Endothelial cell of umbilical vein (primary cell): ENCODE results near the gene GTF2H4. TPM values are rescaled to one million over a fixed set of nuclear protein-coding genes. Genes with fewer than 3 reads are reported as not detected.
A peak's percentile ranks its signal among the peaks of the same experiment; 100 is the strongest.
"Not testable (repeated sequence)": the region's sequence is repeated elsewhere in the genome, so short reads cannot be mapped to it uniquely, and the experiment has no call there.

ENCODE experiments used
- BruUV-seq: library from RNA; stranded (reverse); fragments of 400-500 nt; replicated peaks from 2 replicates; lab custom pipeline; 2021; lab: Mats Ljungman, UMichigan
- CTCF ChIA-PET: fragments of 300-600, 350-600 bp; sonication (Branson Sonifier 250); formaldehyde crosslinking; loops from one replicate; lab custom pipeline; 2021; ENCODE audit warnings: antibody characterized with exemption, inconsistent platforms; lab: Charles Lee
- POLR2A ChIA-PET: fragments of 300-600, 350-600 bp; sonication (Branson Sonifier 250); formaldehyde crosslinking; loops from one replicate; lab custom pipeline; 2021; ENCODE audit warnings: antibody characterized with exemption, inconsistent platforms; lab: Charles Lee
- DNase-seq: peaks from one replicate; pipeline ENCODE4 v3.0.0-alpha.2; 2011; ENCODE audit warnings: low read depth, low spot score
- FAIRE-seq: peaks from 2 replicates; lab custom pipeline; 2011; peaks lifted over from hg19 to GRCh38; lab: Jason Lieb, UNC
- H2AFZ ChIP-seq: 2 replicates; pipeline ENCODE4 v1.6.0; 2012; ENCODE audit warnings: low read depth, low read length, control low read depth, inconsistent platforms
- H3K27ac ChIP-seq: 2 replicates; pipeline ENCODE4 v1.5.1; 2011; ENCODE audit warnings: low read depth, mild to moderate bottlenecking, control low read depth, low read length, moderate library complexity; ENCODE audit not compliant: insufficient read depth
- H3K27me3 ChIP-seq, 2 experiments: 2 replicates each; pipeline versions ENCODE4 v1.6.0 to v1.6.1; 2011; ENCODE audit warnings: low read length in 2 of 2, mixed read lengths in 1 of 2; ENCODE audit not compliant: control insufficient read depth in 2 of 2, insufficient read depth in 2 of 2
- H3K36me3 ChIP-seq, 2 experiments: 2 replicates in 1 of 2; 3 replicates in 1 of 2; pipeline ENCODE4 v1.5.1; 2011; ENCODE audit warnings: low read length in 2 of 2, mild to moderate bottlenecking in 1 of 2, moderate library complexity in 1 of 2; ENCODE audit not compliant: control insufficient read depth in 2 of 2, insufficient read depth in 2 of 2; ENCODE audit errors: extremely low read depth in 1 of 2
- H3K4me1 ChIP-seq: 3 replicates; pipeline ENCODE4 v1.5.1; 2011; ENCODE audit warnings: mild to moderate bottlenecking, low read length; ENCODE audit not compliant: control insufficient read depth, insufficient read depth; ENCODE audit errors: extremely low read depth
- H3K4me2 ChIP-seq: 2 replicates; pipeline ENCODE4 v1.6.1; 2011; ENCODE audit warnings: low read length, control low read depth, mixed read lengths; ENCODE audit not compliant: insufficient read depth
- H3K4me3 ChIP-seq, 3 experiments: fragments of 200-600 bp in 1 of 3; sonication (generic), shearing (Covaris generic) in 1 of 3; replicated peaks in 1 of 3; 2 replicates each; pipeline ENCODE4 v1.5.1; 2011 to 2016; ENCODE audit warnings: control low read depth in 3 of 3, low read length in 3 of 3, mild to moderate bottlenecking in 2 of 3, inconsistent platforms in 1 of 3, low read depth in 1 of 3, moderate library complexity in 1 of 3; ENCODE audit not compliant: insufficient read depth in 1 of 3
- H3K79me2 ChIP-seq: 2 replicates; pipeline ENCODE4 v1.6.0; 2012; ENCODE audit warnings: low read length, inconsistent platforms; ENCODE audit not compliant: control insufficient read depth, insufficient read depth
- H3K9ac ChIP-seq: replicated peaks from 2 replicates; pipeline ENCODE3; 2011; ENCODE audit warnings: low read length, control low read depth; ENCODE audit not compliant: insufficient read depth; ENCODE audit errors: extremely low read depth
- H3K9me1 ChIP-seq: replicated peaks from 3 replicates; pipeline ENCODE4 v1.6.0; 2011; ENCODE audit warnings: mild to moderate bottlenecking, low read length; ENCODE audit not compliant: control insufficient read depth, insufficient read depth; ENCODE audit errors: extremely low read depth
- H3K9me3 ChIP-seq: replicated peaks from 2 replicates; pipeline ENCODE4 v1.5.1; 2012; ENCODE audit warnings: low read length, inconsistent platforms; ENCODE audit not compliant: control insufficient read depth, insufficient read depth
- H4K20me1 ChIP-seq: replicated peaks from 2 replicates; pipeline ENCODE3; 2011; ENCODE audit warnings: mild to moderate bottlenecking, low read length; ENCODE audit not compliant: control insufficient read depth, insufficient read depth; ENCODE audit errors: extremely low read depth
- EZH2 ChIP-seq: IDR thresholded peaks from 2 replicates; pipeline ENCODE4 v1.6.1; 2012; ENCODE audit warnings: borderline replicate concordance, low read depth, mild to moderate bottlenecking, moderate library complexity, low read length, inconsistent platforms; ENCODE audit not compliant: severe bottlenecking
- FOS ChIP-seq: IDR thresholded peaks from 2 replicates; pipeline ENCODE4 v1.6.1; 2011; ENCODE audit warnings: mild to moderate bottlenecking, low read length, moderate library complexity, borderline replicate concordance; ENCODE audit not compliant: insufficient read depth
- GATA2 ChIP-seq: IDR thresholded peaks from 2 replicates; pipeline ENCODE4 v1.7.0; 2011; ENCODE audit warnings: low read depth, mild to moderate bottlenecking, moderate library complexity, mixed read lengths, low read length; ENCODE audit not compliant: insufficient read length, insufficient read depth
- JUN ChIP-seq: IDR thresholded peaks from 2 replicates; pipeline ENCODE4 v1.6.1; 2011; ENCODE audit warnings: borderline replicate concordance, low read depth; ENCODE audit not compliant: insufficient read length, insufficient read depth
- MAX ChIP-seq: IDR thresholded peaks from 2 replicates; pipeline ENCODE4 v1.6.1; 2011; ENCODE audit not compliant: insufficient read depth, insufficient read length
- MYC ChIP-seq: IDR thresholded peaks from one replicate; pipeline ENCODE4 v1.6.1; 2011; ENCODE audit warnings: mild to moderate bottlenecking, low read depth, low read length
- POLR2A ChIP-seq: IDR thresholded peaks from 2 replicates; pipeline ENCODE4 v1.6.1; 2012; ENCODE audit warnings: low read depth, mild to moderate bottlenecking, control low read depth, low read length
- POLR2AphosphoS5 ChIP-seq: IDR thresholded peaks from 2 replicates; pipeline ENCODE4 v1.6.1; 2012; ENCODE audit warnings: low read depth, mild to moderate bottlenecking, control low read depth, low read length, moderate library complexity; ENCODE audit not compliant: insufficient read depth
- dilution Hi-C: fragments of 300-500 bp; cut with MboI; formaldehyde crosslinking; loops from one replicate; pipeline ENCODE4 v1.15.0; 2019; ENCODE audit warnings: low sequenced_read_pairs; ENCODE audit not compliant: extremely low pct_ligation_motif_present
- intact Hi-C: fragments of 100-400 bp; cut with micrococcal nuclease; formaldehyde crosslinking; loops from one replicate; pipeline ENCODE4 v1.10.0; 2022
- polyA plus RNA-seq, 4 experiments: library from polyadenylated mRNA; depleted of rRNA in 3 of 4; stranded (reverse) in 3 of 4; unstranded in 1 of 4; fragments of >200 nt; gene quantifications; 2 replicates each; pipeline versions ENCODE4 v1.2.1 to v1.2.3, GENCODE V29; 2011 to 2012; ENCODE audit warnings: missing spikeins in 1 of 4
- total RNA-seq: library from RNA; stranded (reverse); gene quantifications from 2 replicates; pipeline ENCODE4 v1.2.3, GENCODE V29; 2021
- TF ChIP-seq, protein P1 (sequence below), 2 donors: IDR thresholded peaks; 1 replicate in 1 of 2; 2 replicates in 1 of 2; pipeline ENCODE4 v1.5.1; 2011; ENCODE audit warnings: low read length in 2 of 2, mild to moderate bottlenecking in 2 of 2, moderate library complexity in 2 of 2, control low read depth in 1 of 2, inconsistent platforms in 1 of 2, low read depth in 1 of 2; ENCODE audit not compliant: insufficient read depth in 1 of 2; ENCODE audit errors: extremely low read depth in 1 of 2

GTF2H4 gene
- total and polyA plus RNA-seq, 2 donors (not counting 3 experiments of a cell fraction or from before 2014, with no cell fraction given): 40.5 to 52.6 TPM

DNA sequence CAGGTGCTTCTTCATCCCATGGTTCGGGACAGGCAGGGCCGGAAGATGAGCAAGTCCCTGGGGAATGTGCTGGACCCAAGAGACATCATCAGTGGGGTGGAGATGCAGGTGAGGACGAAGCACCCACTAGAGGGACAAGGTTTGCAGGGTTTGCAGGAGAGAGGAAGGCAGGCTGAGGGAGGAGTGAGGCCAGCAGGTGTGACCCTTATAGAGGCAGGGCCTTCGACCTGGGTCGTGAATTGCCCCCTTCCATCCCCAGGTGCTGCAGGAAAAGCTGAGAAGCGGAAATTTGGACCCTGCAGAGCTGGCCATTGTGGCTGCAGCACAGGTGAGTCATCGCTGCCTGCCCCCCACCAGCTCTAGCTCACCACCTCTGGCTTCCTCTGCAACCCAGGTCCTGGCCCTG, 14.4 kb downstream of the GTF2H4 start:
- BruUV-seq: TSS peak; percentile 5
- Histone ChIP-seq H3K27ac (no peak overlapping the region), H2AFZ (no peak overlapping the region), H3K9ac (no peak overlapping the region), H3K27me3 (no peaks in the 10 kb centered on the region), H3K4me2 (no peak overlapping the region), H3K79me2 (no peaks in the 10 kb centered on the region), H3K36me3 (peaks cover 2 to 56% of the 10 kb centered on the region in 2 experiments), H4K20me1 (no peaks in the 10 kb centered on the region), H3K9me1 (no peaks in the 10 kb centered on the region), H3K9me3 (no peaks in the 10 kb centered on the region), H3K4me3 (no peak overlapping the region), H3K4me1 (no peaks in the 10 kb centered on the region)
- FAIRE-seq: no peak
- dilution Hi-C loops (no loop called here), intact Hi-C loops (no loop called here)
- POLR2A ChIA-PET: no interaction called here
- no peak for DNase-seq
- CTCF ChIA-PET: interaction anchor here (1.3 to 1.8 kb wide), 2 partner anchors 158 to 165 kb away, joined by 3 to 6 read pairs; no protein-coding TSS in a partner anchor
- TF ChIP-seq POLR2AphosphoS5 (no peak), POLR2A (no peak), GATA2 (no peak), JUN (no peak), FOS (no peak), MYC (no peak), MAX (no peak), EZH2 (no peak)
- TF ChIP-seq, protein P1, sequence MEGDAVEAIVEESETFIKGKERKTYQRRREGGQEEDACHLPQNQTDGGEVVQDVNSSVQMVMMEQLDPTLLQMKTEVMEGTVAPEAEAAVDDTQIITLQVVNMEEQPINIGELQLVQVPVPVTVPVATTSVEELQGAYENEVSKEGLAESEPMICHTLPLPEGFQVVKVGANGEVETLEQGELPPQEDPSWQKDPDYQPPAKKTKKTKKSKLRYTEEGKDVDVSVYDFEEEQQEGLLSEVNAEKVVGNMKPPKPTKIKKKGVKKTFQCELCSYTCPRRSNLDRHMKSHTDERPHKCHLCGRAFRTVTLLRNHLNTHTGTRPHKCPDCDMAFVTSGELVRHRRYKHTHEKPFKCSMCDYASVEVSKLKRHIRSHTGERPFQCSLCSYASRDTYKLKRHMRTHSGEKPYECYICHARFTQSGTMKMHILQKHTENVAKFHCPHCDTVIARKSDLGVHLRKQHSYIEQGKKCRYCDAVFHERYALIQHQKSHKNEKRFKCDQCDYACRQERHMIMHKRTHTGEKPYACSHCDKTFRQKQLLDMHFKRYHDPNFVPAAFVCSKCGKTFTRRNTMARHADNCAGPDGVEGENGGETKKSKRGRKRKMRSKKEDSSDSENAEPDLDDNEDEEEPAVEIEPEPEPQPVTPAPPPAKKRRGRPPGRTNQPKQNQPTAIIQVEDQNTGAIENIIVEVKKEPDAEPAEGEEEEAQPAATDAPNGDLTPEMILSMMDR (IDR thresholded peaks at IDR 0.05; ENCODE audit: extremely low read depth in 1 of 2, insufficient read depth in 1 of 2, low read depth in 1 of 2, low read length in 2 of 2): no peak

- H3K4me3 ChIP-seq, H3K79me2 ChIP-seq, H3K9me3 ChIP-seq, intact Hi-C loops, DNase-seq, H4K20me1 ChIP-seq, POLR2A ChIA-PET, H3K4me2 ChIP-seq, H3K9ac ChIP-seq, H2AFZ ChIP-seq, BruUV-seq, H3K9me1 ChIP-seq, H3K4me1 ChIP-seq, FAIRE-seq, H3K27me3 ChIP-seq, dilution Hi-C loops, H3K27ac ChIP-seq: not testable (repeated sequence)
- H3K36me3 ChIP-seq: peaks cover 2 to 53% of the 10 kb centered on the region in 2 experiments
- CTCF ChIA-PET: interaction anchor here (1.8 kb wide), 1 partner anchor 164 kb away, joined by 6 read pairs; no protein-coding TSS in a partner anchor
Measured at GRCh38 chr6:30924040-30924627, 16.1 kb downstream of the GTF2H4 start.
